ENCODE measurements around the gene ALDH3B1.

The ALDH3B1 gene

GRCh38 chr11:68047437-68048290 is 37.5 kb downstream of the ALDH3B1 start:
- no peak for DNase-seq

- DNase-seq, result no peak
Measured at GRCh38 chr11:68048681-68049508, 38.8 kb downstream of the ALDH3B1 start.

GRCh38 chr11:68049509-68050370 is 39.6 kb downstream of the ALDH3B1 start:
- DNase-seq, result no peak

- no peak for DNase-seq
Measured at GRCh38 chr11:68050371-68050841, 40.3 kb downstream of the ALDH3B1 start.

- no peak for DNase-seq
Measured at GRCh38 chr11:68051191-68052136, 41.3 kb downstream of the ALDH3B1 start.

DNA sequence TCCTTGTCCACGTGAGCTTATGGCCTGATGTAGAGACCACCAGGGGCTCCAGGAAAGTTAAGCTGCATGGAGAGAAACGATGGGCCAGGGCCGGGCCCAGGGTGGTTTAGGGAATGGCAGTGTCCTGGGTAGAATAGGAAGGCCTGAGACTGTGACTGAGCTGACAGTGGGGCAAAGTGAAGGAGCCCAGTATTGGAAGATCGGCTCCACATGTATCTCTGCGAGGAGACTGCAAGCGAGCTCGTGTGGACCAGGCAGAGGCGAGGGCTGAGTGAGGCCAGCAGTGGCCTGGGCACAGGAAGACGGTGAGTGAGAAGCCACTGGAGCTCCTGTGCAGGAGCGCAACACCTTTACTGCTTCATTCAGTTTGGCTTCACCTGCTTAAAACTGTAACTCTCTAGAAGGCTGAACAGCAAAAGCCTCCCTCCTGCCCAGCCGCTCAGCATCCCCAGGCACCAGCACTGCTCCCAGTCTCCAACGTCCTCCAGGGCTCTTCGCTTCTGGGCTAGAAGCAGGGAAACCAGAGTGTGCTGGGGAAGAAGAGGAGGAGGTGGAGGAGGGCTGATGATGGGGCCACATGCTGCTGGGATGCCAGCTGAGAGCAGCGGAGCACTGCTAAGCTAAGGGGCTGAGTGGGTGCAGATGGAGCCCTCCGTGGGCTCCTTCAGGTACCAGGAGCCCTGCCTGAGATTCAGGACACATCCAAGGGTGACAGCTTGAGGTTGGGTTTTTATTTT is 42.2 kb downstream of the ALDH3B1 start:
- DNase-seq, result no peak

GRCh38 chr11:68053117-68053516 is 43.0 kb downstream of the ALDH3B1 start:
- no peak for DNase-seq

DNA sequence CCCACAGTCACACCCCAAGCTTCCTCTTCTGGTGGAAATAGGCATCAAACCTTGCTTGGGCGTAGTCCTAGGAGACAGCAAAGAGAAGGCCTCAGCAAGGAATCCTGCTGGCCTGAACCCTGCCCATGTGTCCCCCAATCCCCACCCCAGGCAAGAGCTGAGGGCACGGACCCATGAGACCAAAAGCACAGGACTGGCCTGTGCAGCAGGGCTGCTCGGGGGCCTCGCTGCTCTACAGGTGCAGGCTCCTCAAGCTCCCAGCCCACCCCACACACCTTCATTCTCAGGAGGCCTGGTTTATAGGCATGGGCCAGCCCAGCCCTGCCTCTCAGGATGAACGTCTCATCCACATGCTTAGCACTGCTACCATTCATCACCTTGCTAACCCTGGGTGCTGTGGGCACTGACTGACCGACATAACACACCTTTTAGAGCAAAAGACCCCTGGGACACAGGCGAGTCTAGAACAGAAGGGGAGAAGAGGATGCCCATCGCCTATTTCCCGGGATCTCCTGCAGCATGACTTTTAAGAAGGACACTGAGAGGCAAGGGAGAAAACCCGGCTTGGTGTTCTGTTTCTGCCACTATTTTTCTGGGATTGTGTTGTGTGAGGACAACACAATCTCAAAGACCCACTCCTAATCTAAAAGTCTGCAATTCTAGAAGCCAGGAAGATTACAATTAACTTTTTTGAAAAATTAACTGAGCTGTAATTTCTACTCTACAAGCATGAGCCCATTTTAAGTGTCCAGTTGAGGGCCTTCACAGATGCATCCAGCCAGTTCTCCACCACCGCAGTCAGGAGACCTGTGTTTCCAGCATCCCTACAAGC is 44.1 kb downstream of the ALDH3B1 start:
- DNase-seq, result no peak

DNA sequence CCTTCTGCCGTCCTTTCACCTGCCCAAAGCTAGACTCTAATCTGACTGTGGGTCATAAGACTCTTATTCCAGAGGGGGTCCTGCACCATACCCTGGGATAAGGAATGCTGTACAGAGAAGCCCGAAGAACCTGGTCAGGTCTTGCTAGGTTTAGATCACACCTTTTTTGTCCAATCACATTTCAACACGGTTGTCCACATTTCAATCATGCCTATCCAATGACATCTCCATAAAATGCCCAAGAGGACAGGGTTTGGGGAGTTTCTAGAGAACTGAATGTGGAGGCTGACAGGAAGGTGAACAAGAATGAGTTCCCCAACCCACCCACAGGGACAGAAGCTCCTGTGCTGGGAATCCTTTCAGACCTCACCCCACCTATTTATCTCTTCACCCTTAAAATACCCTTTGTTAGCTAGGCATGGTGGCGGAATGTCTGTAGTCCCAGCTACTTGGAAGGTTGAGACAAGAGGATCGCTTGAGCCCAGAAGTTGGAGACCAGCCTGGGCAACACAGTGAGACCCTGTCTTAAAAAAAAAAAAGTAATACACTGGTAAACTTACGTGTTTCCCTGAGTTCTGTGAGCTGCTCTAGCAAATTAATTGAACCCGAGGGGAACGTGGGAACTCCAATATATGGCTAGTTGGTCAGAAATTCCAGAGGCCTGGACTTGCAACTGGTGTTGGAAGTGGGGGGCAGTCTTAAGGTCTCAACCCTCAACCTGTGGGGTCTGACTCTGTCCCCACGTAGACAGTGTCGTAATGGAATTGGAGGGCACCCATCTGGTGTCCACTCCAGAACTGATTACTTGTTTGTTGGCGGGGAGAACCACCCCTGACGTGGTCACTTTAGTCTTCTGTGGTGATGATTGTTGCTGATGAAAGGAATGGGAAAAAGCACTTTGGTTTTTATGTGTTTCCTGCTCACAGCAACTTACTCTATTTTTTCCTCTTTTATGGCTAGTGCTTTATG is 46.5 kb downstream of the ALDH3B1 start:
- DNase-seq, result no peak

- DNase-seq, result no peak
Measured at GRCh38 chr11:68057807-68058206, 47.7 kb downstream of the ALDH3B1 start.

DNA sequence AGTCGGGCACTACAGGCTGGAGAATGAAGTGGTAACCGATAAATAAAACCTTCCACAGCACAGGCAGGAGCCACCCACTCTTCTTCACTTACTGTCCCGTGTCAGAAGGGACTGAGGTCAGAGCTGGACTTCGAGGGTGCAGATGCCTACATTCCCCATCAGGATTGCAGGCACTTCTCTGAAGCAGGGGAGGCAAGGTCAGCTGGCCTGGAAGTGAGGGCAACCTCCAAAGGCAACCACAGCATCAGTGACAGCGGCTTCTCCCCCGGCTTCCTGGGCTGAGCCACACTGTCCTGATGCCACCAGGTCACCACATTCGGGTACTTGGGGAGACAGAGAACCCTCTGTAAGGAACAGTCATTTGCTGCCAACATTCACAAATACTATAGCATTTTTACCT is 51.4 kb downstream of the ALDH3B1 start:
- no peak for DNase-seq

DNA sequence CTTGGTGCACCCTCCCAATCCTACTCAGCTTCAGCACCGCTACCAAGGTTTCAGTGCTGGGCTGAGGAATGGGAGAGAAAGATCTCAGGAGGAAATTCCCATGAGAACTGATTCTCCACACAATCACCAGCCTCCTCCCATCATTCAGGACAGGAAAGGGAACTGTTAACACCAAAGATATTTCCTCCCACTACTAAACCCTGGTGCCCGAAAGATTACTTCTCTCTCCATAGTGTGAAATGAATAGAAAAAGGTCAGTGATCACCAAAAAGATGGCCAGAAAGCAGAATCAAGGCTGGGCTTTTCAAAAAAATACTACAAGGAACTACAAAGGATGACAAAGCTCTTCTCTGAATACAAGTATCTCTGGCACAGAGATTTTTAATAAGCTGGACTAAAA is 54.8 kb downstream of the ALDH3B1 start:
- no peak for DNase-seq

DNA sequence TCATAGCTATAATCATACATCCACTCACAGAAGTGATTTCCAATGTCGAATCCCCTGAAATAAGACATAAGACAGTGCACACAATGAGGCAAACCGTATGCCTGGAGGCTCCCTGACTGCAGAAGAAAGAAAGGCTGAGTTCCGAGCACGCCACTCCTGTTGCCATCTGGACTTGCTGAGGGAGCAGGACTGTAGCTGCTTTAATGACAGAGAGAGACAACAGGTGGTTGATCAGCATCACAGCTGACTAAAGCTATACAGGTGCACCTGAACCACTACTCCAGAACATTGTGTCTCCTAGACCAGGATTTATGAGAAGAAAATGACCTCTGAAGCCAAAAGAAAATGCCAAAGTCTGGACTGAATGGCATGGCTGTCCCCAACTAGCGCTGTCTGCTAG is 55.7 kb downstream of the ALDH3B1 start:
- DNase-seq, result no peak

DNA sequence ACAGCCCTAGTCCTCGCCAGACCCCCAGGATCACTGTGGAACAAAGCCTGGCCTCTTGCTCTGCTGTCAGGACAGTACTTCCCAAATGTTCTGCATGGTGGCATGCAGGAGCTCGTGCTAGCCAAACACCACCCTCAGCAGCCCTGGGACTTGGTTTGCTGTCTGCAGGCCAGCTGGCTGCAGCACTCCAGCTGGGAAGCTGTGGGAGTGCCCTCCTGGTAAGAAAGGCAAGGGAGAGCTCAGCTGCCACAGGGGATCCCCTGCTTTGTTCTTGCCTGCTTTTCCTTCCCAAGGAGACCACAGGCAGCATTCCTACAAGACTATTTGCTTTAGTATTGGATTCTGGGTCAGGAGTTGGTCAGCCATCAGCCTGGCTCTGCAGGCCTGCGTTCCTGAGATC is 56.6 kb downstream of the ALDH3B1 start:
- DNase-seq, result no peak

- no peak for DNase-seq
Measured at GRCh38 chr11:68067991-68068390, 57.9 kb downstream of the ALDH3B1 start.

- DNase-seq, result no peak
Measured at GRCh38 chr11:68071281-68072048, 61.3 kb downstream of the ALDH3B1 start.

DNA sequence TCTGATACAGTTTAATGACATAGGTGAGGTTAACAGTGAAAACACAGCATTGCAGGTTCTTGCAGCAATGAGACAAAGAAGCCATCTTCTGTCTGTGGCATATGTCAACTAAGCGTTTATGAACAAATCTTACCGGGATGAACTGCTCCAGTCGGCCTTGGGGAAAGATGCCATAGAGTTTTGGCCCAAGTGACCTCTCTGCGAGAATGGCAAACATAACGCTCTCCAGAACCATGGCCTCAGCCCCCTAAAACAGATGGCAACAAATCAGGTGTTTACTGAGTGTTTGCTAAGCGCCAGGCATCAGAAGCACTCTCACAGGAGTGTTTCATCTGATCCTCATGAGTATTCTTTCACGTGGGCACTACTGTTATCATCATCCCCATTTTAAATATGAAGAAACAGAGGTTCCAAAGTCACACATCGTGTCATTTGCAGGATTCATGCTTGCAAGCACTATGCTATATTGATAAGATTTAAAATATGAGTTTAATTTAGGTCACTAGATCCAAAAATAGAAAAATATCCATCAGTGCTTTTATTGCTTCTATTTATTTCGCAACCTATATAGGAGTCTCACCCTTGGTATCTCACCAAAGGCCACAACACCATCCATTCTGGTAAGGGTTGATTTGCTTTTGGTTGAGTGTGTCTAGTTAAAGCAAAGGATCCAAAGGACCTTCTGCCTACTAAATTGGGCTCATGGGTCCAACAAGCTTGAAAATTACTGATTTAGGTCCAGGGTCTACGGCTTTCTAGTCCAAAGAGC is 64.6 kb downstream of the ALDH3B1 start:
- no peak for DNase-seq
